Endodermal cell (in vitro differentiated cells): ENCODE data around the gene CLEC17A. TPM values are rescaled to one million over a fixed set of nuclear protein-coding genes. Genes with fewer than 3 reads are reported as not detected.
A peak's percentile ranks its signal among the peaks of the same experiment; 100 is the strongest.

ENCODE experiments used
- DNase-seq: peaks from one replicate; pipeline ENCODE4 v3.0.0-alpha.2; 2017
- H3K27ac ChIP-seq: 2 replicates; pipeline ENCODE4 v1.5.1; 2013; ENCODE audit warnings: mild to moderate bottlenecking, low read depth, low read length, moderate library complexity
- H3K27me3 ChIP-seq: 2 replicates; pipeline ENCODE4 v1.6.1; 2013; ENCODE audit warnings: mild to moderate bottlenecking, low read length, moderate library complexity; ENCODE audit not compliant: insufficient read depth, control insufficient read depth, poor library complexity, severe bottlenecking
- H3K36me3 ChIP-seq: 2 replicates; pipeline ENCODE4 v1.7.0; 2013; ENCODE audit warnings: mild to moderate bottlenecking, low read length, moderate library complexity; ENCODE audit not compliant: control insufficient read depth, insufficient read depth
- H3K4me1 ChIP-seq: one replicate; pipeline ENCODE4 v1.7.0; 2013; ENCODE audit warnings: low read length; ENCODE audit not compliant: control insufficient read depth, insufficient read depth
- H3K4me3 ChIP-seq: 2 replicates; pipeline ENCODE4 v1.5.1; 2013; ENCODE audit warnings: mild to moderate bottlenecking, low read length, moderate library complexity
- H3K9ac ChIP-seq: 2 replicates; pipeline ENCODE4 v1.6.1; 2013; ENCODE audit warnings: mild to moderate bottlenecking, low read length, moderate library complexity; ENCODE audit not compliant: poor library complexity, severe bottlenecking; ENCODE audit errors: extremely low read depth
- H3K9me3 ChIP-seq: 2 replicates; pipeline ENCODE4 v1.6.1; 2013; ENCODE audit warnings: mild to moderate bottlenecking, low read length, moderate library complexity; ENCODE audit not compliant: control insufficient read depth
- H3K27ac Mint-ChIP-seq: 2 replicates; pipeline ENCODE4 v1.8.0; 2020; ENCODE audit warnings: mixed read lengths
- H3K27me3 Mint-ChIP-seq: 2 replicates; pipeline ENCODE4 v1.8.0; 2021; ENCODE audit warnings: mild to moderate bottlenecking, mixed read lengths; ENCODE audit not compliant: insufficient read depth
- H3K36me3 Mint-ChIP-seq: 2 replicates; pipeline ENCODE4 v1.8.0; 2020; ENCODE audit warnings: low read depth, mixed read lengths
- H3K4me1 Mint-ChIP-seq: 2 replicates; pipeline ENCODE4 v1.8.0; 2020; ENCODE audit warnings: mixed read lengths
- H3K4me3 Mint-ChIP-seq: 2 replicates; pipeline ENCODE4 v1.8.0; 2020; ENCODE audit warnings: mild to moderate bottlenecking, moderate library complexity, mixed read lengths
- H3K9me3 Mint-ChIP-seq: 2 replicates; pipeline ENCODE4 v1.8.0; 2020; ENCODE audit warnings: mild to moderate bottlenecking, mixed read lengths
- CTCF ChIP-seq: fragments of 200-600 bp; sonication (generic); conservative IDR thresholded peaks from 2 replicates; pipeline ENCODE4 v1.5.0; 2021; ENCODE audit warnings: antibody characterized with exemption, mild to moderate bottlenecking
- WGBS, 2 experiments: methylation state at CpG; one replicate each; pipeline versions ENCODE4 v1.1.5 to v1.1.7; 2013; ENCODE audit warnings: missing lambda C conversion rate in 2 of 2, mixed read lengths in 1 of 2; ENCODE audit not compliant: insufficient coverage in 1 of 2, insufficient read length in 1 of 2; 5-methylcytosine and 5-hydroxymethylcytosine counted together
- total RNA-seq, 2 donors: library from RNA; stranded (reverse); fragmentation: NEBNext Ultra II Directional in 1 of 2; extraction: Animal tissue kit (Norgen Biotek cat#: 25700) in 1 of 2; gene quantifications; 2 replicates in 1 of 2; 3 replicates in 1 of 2; pipeline ENCODE4 v1.2.1, GENCODE V29; 2021

CLEC17A gene
- total RNA-seq, 2 donors from 2014 or later, result not detected

GRCh38 chr19:14570864-14571527 is 11.9 kb upstream of the CLEC17A start:
- Mint-ChIP-seq H3K27me3 (no peaks in the 10 kb centered on the region), H3K36me3 (peaks cover 22% of the 10 kb centered on the region), H3K4me3 (peak overlapping the region; percentile 92), H3K9me3 (no peaks in the 10 kb centered on the region), H3K27ac (peak overlapping the region; percentile 91), H3K4me1 (peaks cover 15% of the 10 kb centered on the region)
- peak overlapping the region; percentile 74 for H3K9ac ChIP-seq
- H3K9me3 ChIP-seq, result no peaks in the 10 kb centered on the region
- no peak for DNase-seq
- H3K36me3 ChIP-seq, result no peaks in the 10 kb centered on the region
- no peaks in the 10 kb centered on the region for H3K27me3 ChIP-seq
- H3K4me3 ChIP-seq, result peak overlapping the region; percentile 91
- H3K27ac ChIP-seq, result no peak overlapping the region
- no peaks in the 10 kb centered on the region for H3K4me1 ChIP-seq
- no peak for TF ChIP-seq CTCF
- 65 to 68% methylated on average over 19 to 22 of the region's 22 CpGs for WGBS, 2 experiments

GRCh38 chr19:14571695-14572490 is 11.0 kb upstream of the CLEC17A start, which contains the start of gene NDUFB7:
Gene NDUFB7, minus strand, starts transcription at chr19:14572066. Its CDS starts 66 bp downstream, at chr19:14572000.
- 0 to 2% methylated on average over 17 to 39 of the region's 40 CpGs for WGBS, 2 experiments
- H3K9me3 ChIP-seq, result no peaks in the 10 kb centered on the region
- Mint-ChIP-seq H3K4me3 (peak within 1 kb of the TSS; percentile 92), H3K36me3 (peaks cover 21% of the 10 kb centered on the region), H3K9me3 (no peaks in the 10 kb centered on the region), H3K27ac (peak within 1 kb of the TSS; percentile 91), H3K27me3 (no peaks in the 10 kb centered on the region), H3K4me1 (peaks cover 15% of the 10 kb centered on the region)
- H3K4me1 ChIP-seq, result no peaks in the 10 kb centered on the region
- TF ChIP-seq CTCF, result peak; percentile 80
- H3K36me3 ChIP-seq, result no peaks in the 10 kb centered on the region
- peak; percentile 97 for DNase-seq
- H3K4me3 ChIP-seq, result peak within 1 kb of the TSS; percentile 91
- H3K27me3 ChIP-seq, result no peaks in the 10 kb centered on the region
- H3K27ac ChIP-seq, result no peak within 1 kb of the TSS
- H3K9ac ChIP-seq, result peak within 1 kb of the TSS; percentile 74

- Histone ChIP-seq H3K27me3 (no peaks in the 10 kb centered on the region), H3K36me3 (no peaks in the 10 kb centered on the region), H3K4me3 (no peak overlapping the region), H3K27ac (no peak overlapping the region), H3K4me1 (no peaks in the 10 kb centered on the region), H3K9ac (no peak overlapping the region), H3K9me3 (no peaks in the 10 kb centered on the region)
- Mint-ChIP-seq H3K27ac (no peak overlapping the region), H3K4me1 (peaks cover 4% of the 10 kb centered on the region), H3K9me3 (no peaks in the 10 kb centered on the region), H3K4me3 (no peak overlapping the region), H3K36me3 (peaks cover 2% of the 10 kb centered on the region), H3K27me3 (no peaks in the 10 kb centered on the region)
- no peak for TF ChIP-seq CTCF
- no peak for DNase-seq
- 88 to 93% methylated on average over 4 to 6 of the region's 6 CpGs for WGBS, 2 experiments
These were observed 7.4 kb upstream of the CLEC17A start for GRCh38 chr19:14575428-14575980.
